HEK293T (cell line): ENCODE data around the gene KIAA1549.

Experiments used
- CTCF ChIA-PET: fragments of 350-600 bp; formaldehyde crosslinking; extraction: SDS; loops from one replicate; lab custom pipeline; 2021; ENCODE audit warnings: antibody characterized with exemption, inconsistent platforms; lab: Yijun Ruan, JAX
- POLR2A ChIA-PET: fragments of 350-600 bp; formaldehyde crosslinking; extraction: SDS; loops from one replicate; lab custom pipeline; 2020; ENCODE audit warnings: antibody characterized with exemption, inconsistent platforms; lab: Yijun Ruan, JAX
- DNase-seq: peaks from one replicate; pipeline ENCODE4 v3.0.0; 2012; ENCODE audit warnings: mixed read lengths; ENCODE audit errors: extremely low spot score
- ARNT ChIP-seq: fragments of 450-650 bp; IDR thresholded peaks from 2 replicates; pipeline ENCODE4 v1.6.1; 2017; ENCODE audit warnings: mild to moderate bottlenecking
- BHLHE40 ChIP-seq: fragments of 450-650 bp; IDR thresholded peaks from 2 replicates; pipeline ENCODE4 v1.6.1; 2016; ENCODE audit warnings: mild to moderate bottlenecking, moderate library complexity, borderline replicate concordance
- CTBP1 ChIP-seq: fragments of 450-650 bp; IDR thresholded peaks from 2 replicates; pipeline ENCODE4 v1.6.1; 2016; ENCODE audit warnings: borderline replicate concordance
- ELF4 ChIP-seq: fragments of 450-650 bp; IDR thresholded peaks from 2 replicates; pipeline ENCODE4 v1.6.1; 2017; ENCODE audit warnings: antibody characterized with exemption
- FOXA1 ChIP-seq: fragments of 450-650 bp; IDR thresholded peaks from 2 replicates; pipeline ENCODE4 v1.6.1; 2016; ENCODE audit warnings: mild to moderate bottlenecking
- FOXK2 ChIP-seq: fragments of 450-650 bp; IDR thresholded peaks from 2 replicates; pipeline ENCODE4 v1.6.1; 2016; ENCODE audit warnings: mild to moderate bottlenecking
- FOXM1 ChIP-seq: fragments of 450-650 bp; IDR thresholded peaks from 2 replicates; pipeline ENCODE4 v1.6.1; 2017; ENCODE audit warnings: mild to moderate bottlenecking, borderline replicate concordance
- HDGF ChIP-seq: fragments of 450-650 bp; IDR thresholded peaks from 2 replicates; pipeline ENCODE4 v1.6.1; 2017; ENCODE audit warnings: antibody characterized with exemption, borderline replicate concordance
- L3MBTL2 ChIP-seq: fragments of 450-650 bp; conservative IDR thresholded peaks from 2 replicates; pipeline ENCODE4 v1.6.1; 2016; ENCODE audit warnings: mild to moderate bottlenecking
- LEF1 ChIP-seq: fragments of 450-650 bp; IDR thresholded peaks from 2 replicates; pipeline ENCODE4 v1.6.1; 2017; ENCODE audit warnings: mild to moderate bottlenecking, borderline replicate concordance
- NFRKB ChIP-seq: fragments of 450-650 bp; IDR thresholded peaks from 2 replicates; pipeline ENCODE4 v1.6.1; 2016; ENCODE audit warnings: mild to moderate bottlenecking, moderate library complexity
- PKNOX1 ChIP-seq: fragments of 450-650 bp; IDR thresholded peaks from 2 replicates; pipeline ENCODE4 v1.6.1; 2016
- SP1 ChIP-seq: fragments of 450-650 bp; IDR thresholded peaks from 2 replicates; pipeline ENCODE4 v1.6.1; 2017
- SUZ12 ChIP-seq: fragments of 450-650 bp; IDR thresholded peaks from 2 replicates; pipeline ENCODE4 v1.6.1; 2016; ENCODE audit warnings: mild to moderate bottlenecking
- TARDBP ChIP-seq: fragments of 450-650 bp; IDR thresholded peaks from 2 replicates; pipeline ENCODE4 v1.6.1; 2016
- ZNF384 ChIP-seq: fragments of 450-650 bp; IDR thresholded peaks from 2 replicates; pipeline ENCODE4 v1.6.1; 2016

KIAA1549 gene

GRCh38 chr7:138871814-138872090 is 109.4 kb downstream of the KIAA1549 start:
- no peak for DNase-seq
- CTCF ChIA-PET = no interaction called here
- no peak for TF ChIP-seq L3MBTL2
- TF ChIP-seq CTBP1 = no peak
- no peak for TF ChIP-seq SUZ12
- TF ChIP-seq LEF1 = no peak
- TF ChIP-seq FOXM1 = no peak
- no peak for TF ChIP-seq FOXA1
- no peak for TF ChIP-seq ELF4
- TF ChIP-seq BHLHE40 = no peak
- TF ChIP-seq TARDBP = no peak
- POLR2A ChIA-PET = no interaction called here

- TF ChIP-seq PKNOX1 (no peak), TARDBP (no peak), HDGF (no peak), LEF1 (no peak), BHLHE40 (no peak), SUZ12 (no peak)
- ChIA-PET CTCF (no interaction called here), POLR2A (no interaction called here)
- DNase-seq = no peak
Observed at GRCh38 chr7:138871065-138871813, 110.0 kb downstream of the KIAA1549 start.

- POLR2A ChIA-PET = no interaction called here
- no peak for DNase-seq
- CTCF ChIA-PET = no interaction called here
- no peak for TF ChIP-seq L3MBTL2
- TF ChIP-seq CTBP1 = no peak
- TF ChIP-seq TARDBP = no peak
- no peak for TF ChIP-seq FOXA1
- TF ChIP-seq ELF4 = no peak
- TF ChIP-seq BHLHE40 = no peak
- TF ChIP-seq SP1 = no peak
- no peak for TF ChIP-seq SUZ12
- no peak for TF ChIP-seq FOXK2
Observed at GRCh38 chr7:138869353-138869752, 111.8 kb downstream of the KIAA1549 start.

- no peak for DNase-seq
- TF ChIP-seq FOXA1 (no peak), BHLHE40 (no peak), SUZ12 (no peak), L3MBTL2 (no peak), FOXM1 (no peak), CTBP1 (no peak), NFRKB (no peak), HDGF (no peak), ZNF384 (no peak), LEF1 (no peak), TARDBP (no peak), ELF4 (no peak), FOXK2 (no peak), SP1 (no peak), PKNOX1 (no peak), ARNT (no peak)
- ChIA-PET POLR2A (no interaction called here), CTCF (no interaction called here)
Observed at GRCh38 chr7:138868711-138869110, 112.5 kb downstream of the KIAA1549 start.

- no peak for TF ChIP-seq FOXK2
- no peak for TF ChIP-seq L3MBTL2
- TF ChIP-seq TARDBP = no peak
- POLR2A ChIA-PET = no interaction called here
- no peak for DNase-seq
- CTCF ChIA-PET = no interaction called here
Observed at GRCh38 chr7:138867744-138868143, 113.4 kb downstream of the KIAA1549 start.

GRCh38 chr7:138866353-138866752 is 114.8 kb downstream of the KIAA1549 start:
- ChIA-PET POLR2A (no interaction called here), CTCF (no interaction called here)
- TF ChIP-seq TARDBP = no peak
- no peak for TF ChIP-seq SP1
- TF ChIP-seq FOXA1 = no peak
- DNase-seq = no peak

GRCh38 chr7:138865843-138866242 is 115.3 kb downstream of the KIAA1549 start:
- CTCF ChIA-PET = no interaction called here
- DNase-seq = no peak
- POLR2A ChIA-PET = no interaction called here
- TF ChIP-seq FOXM1 (no peak), ARNT (no peak), L3MBTL2 (no peak), NFRKB (no peak), ZNF384 (no peak), FOXA1 (no peak), SUZ12 (no peak), SP1 (no peak), CTBP1 (no peak), TARDBP (no peak), BHLHE40 (no peak), ELF4 (no peak), HDGF (no peak), FOXK2 (no peak), LEF1 (no peak), PKNOX1 (no peak)
